Measurements from ENCODE around the gene SAMD1. TPM values are rescaled to one million over a fixed set of nuclear protein-coding genes. Genes with fewer than 3 reads are reported as not detected.

The SAMD1 gene
- total RNA-seq, 3 donors from 2014 or later: 10.8 to 15.4 (median 14.2) TPM

DNA sequence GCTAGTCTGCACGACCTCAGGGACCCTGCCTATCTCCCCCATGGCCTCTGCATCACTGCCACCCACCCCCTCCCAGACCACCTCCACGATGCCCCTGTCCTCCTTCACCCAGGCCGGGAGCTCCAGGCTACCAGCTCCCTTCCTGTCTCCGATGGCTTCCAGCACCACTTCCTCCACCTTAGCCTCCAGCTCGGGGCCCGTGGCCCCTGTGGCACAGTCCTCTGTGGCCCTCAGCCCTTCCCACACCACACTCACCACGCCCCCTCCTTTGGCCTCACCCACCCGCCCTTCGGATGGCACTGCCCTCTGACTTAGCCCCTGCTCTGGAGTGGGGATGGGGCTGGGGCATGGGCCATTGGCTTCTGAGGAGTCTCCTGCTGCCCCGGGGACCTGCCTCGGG lies 35.8 kb downstream of the SAMD1 start:
- intact Hi-C loops (cut with DNase I; ENCODE audit: low total_unique reads): no loop called here
- no peak for DNase-seq (ENCODE audit: low spot score in 2 of 2)
- Histone ChIP-seq H3K27ac (no peak overlapping the region), H3K27me3 (no peaks in the 10 kb centered on the region), H3K36me3 (no peaks in the 10 kb centered on the region), H3K9me3 (peaks cover 0 to 8% of the 10 kb centered on the region in 2 donors), H3K4me1 (peaks cover 5 to 6% of the 10 kb centered on the region in 2 donors), H3K4me3 (no peak overlapping the region)
- TF ChIP-seq POLR2A (IDR thresholded peaks at IDR 0.05) (no peak), POLR2AphosphoS5 (IDR thresholded peaks at IDR 0.05) (no peak)
- TF ChIP-seq, protein P1, sequence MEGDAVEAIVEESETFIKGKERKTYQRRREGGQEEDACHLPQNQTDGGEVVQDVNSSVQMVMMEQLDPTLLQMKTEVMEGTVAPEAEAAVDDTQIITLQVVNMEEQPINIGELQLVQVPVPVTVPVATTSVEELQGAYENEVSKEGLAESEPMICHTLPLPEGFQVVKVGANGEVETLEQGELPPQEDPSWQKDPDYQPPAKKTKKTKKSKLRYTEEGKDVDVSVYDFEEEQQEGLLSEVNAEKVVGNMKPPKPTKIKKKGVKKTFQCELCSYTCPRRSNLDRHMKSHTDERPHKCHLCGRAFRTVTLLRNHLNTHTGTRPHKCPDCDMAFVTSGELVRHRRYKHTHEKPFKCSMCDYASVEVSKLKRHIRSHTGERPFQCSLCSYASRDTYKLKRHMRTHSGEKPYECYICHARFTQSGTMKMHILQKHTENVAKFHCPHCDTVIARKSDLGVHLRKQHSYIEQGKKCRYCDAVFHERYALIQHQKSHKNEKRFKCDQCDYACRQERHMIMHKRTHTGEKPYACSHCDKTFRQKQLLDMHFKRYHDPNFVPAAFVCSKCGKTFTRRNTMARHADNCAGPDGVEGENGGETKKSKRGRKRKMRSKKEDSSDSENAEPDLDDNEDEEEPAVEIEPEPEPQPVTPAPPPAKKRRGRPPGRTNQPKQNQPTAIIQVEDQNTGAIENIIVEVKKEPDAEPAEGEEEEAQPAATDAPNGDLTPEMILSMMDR (IDR thresholded peaks at IDR 0.05): no peak

GRCh38 chr19:14054099-14054498 lies 36.5 kb downstream of the SAMD1 start:
- DNase-seq (ENCODE audit: low spot score in 2 of 2): no peak
- Histone ChIP-seq H3K4me3 (no peak overlapping the region), H3K36me3 (no peaks in the 10 kb centered on the region), H3K27me3 (no peaks in the 10 kb centered on the region), H3K9me3 (peaks cover 0 to 8% of the 10 kb centered on the region in 2 donors), H3K4me1 (peaks cover 5 to 6% of the 10 kb centered on the region in 2 donors), H3K27ac (no peak overlapping the region)
- TF ChIP-seq POLR2A (IDR thresholded peaks at IDR 0.05) (no peak), POLR2AphosphoS5 (IDR thresholded peaks at IDR 0.05) (no peak)
- TF ChIP-seq, protein P1 (IDR thresholded peaks at IDR 0.05): no peak
- intact Hi-C loops (cut with DNase I; ENCODE audit: low total_unique reads): no loop called here

- Histone ChIP-seq H3K9me3 (peaks cover 0 to 8% of the 10 kb centered on the region in 2 donors), H3K36me3 (no peaks in the 10 kb centered on the region), H3K4me1 (peaks cover 5 to 6% of the 10 kb centered on the region in 2 donors), H3K27me3 (no peaks in the 10 kb centered on the region), H3K27ac (no peak overlapping the region), H3K4me3 (no peak overlapping the region)
- intact Hi-C loops (cut with DNase I; ENCODE audit: low total_unique reads): no loop called here
- DNase-seq (ENCODE audit: low spot score in 2 of 2): no peak
- TF ChIP-seq POLR2AphosphoS5 (IDR thresholded peaks at IDR 0.05) (no peak), POLR2A (IDR thresholded peaks at IDR 0.05) (no peak)
- TF ChIP-seq, protein P1 (IDR thresholded peaks at IDR 0.05): no peak
These were observed 37.1 kb downstream of the SAMD1 start for GRCh38 chr19:14053500-14053899.

DNA sequence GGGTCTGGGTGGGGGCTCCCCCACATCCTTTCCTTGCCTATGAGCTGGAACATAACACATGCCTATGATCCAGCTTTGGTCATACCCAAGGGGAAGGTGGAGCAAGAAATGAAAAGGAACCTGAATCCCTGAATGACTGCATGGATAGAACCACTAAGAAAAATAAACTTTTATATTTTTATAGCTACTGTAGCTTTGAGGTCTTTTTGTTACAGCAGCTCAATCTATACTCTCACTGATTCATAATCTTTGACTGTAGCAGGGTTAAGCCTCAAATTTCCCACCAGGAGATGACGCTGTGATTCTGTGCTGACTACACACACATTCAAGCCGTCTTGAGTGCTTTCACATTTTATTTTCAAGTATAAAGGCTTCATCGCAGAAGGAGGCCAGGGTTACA lies 37.5 kb downstream of the SAMD1 start:
- Histone ChIP-seq H3K36me3 (no peaks in the 10 kb centered on the region), H3K4me1 (peaks cover 3 to 5% of the 10 kb centered on the region in 2 donors), H3K27me3 (no peaks in the 10 kb centered on the region), H3K27ac (no peak overlapping the region), H3K4me3 (no peak overlapping the region), H3K9me3 (peaks cover 0 to 8% of the 10 kb centered on the region in 2 donors)
- TF ChIP-seq, protein P1 (IDR thresholded peaks at IDR 0.05): no peak
- TF ChIP-seq POLR2AphosphoS5 (IDR thresholded peaks at IDR 0.05) (no peak), POLR2A (IDR thresholded peaks at IDR 0.05) (no peak)
- no peak for DNase-seq (ENCODE audit: low spot score in 2 of 2)
- intact Hi-C loops (cut with DNase I; ENCODE audit: low total_unique reads): no loop called here

DNA sequence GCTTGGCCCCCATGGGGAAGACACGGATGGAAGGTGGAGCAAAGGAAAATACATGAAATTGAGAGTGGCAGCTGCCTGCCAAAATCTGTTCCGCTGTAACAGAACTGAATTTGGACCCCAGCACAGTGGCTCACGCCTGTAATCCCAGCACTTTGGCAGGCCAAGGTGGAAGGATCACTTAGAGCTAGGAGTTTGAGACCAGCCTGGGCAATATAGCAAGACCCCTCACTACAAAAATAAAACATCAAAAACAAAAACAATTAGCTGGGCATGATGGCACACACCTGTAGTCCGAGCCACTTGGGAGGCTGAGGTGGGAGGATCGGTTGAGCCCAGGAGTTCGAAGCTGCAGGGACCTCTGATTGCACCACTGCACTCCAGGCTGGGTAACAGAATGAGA lies 38.1 kb downstream of the SAMD1 start:
- Histone ChIP-seq H3K27ac (no peak overlapping the region), H3K4me1 (no peaks in the 10 kb centered on the region), H3K9me3 (peaks cover 0 to 8% of the 10 kb centered on the region in 2 donors), H3K4me3 (no peak overlapping the region), H3K36me3 (no peaks in the 10 kb centered on the region), H3K27me3 (no peaks in the 10 kb centered on the region)
- intact Hi-C loops (cut with DNase I; ENCODE audit: low total_unique reads): no loop called here
- TF ChIP-seq, protein P1 (IDR thresholded peaks at IDR 0.05): no peak
- TF ChIP-seq POLR2AphosphoS5 (IDR thresholded peaks at IDR 0.05) (no peak), POLR2A (IDR thresholded peaks at IDR 0.05) (no peak)
- no peak for DNase-seq (ENCODE audit: low spot score in 2 of 2)

Measured in breast epithelium (tissue), 4 donors.